SH-SY5Y (cell line): ENCODE data around the gene ACOT2.
"Not testable (repeated sequence)": the region's sequence is repeated elsewhere in the genome, so short reads cannot be mapped to it uniquely, and the experiment has no call there.

Experiments
- GATA2 ChIP-seq: IDR thresholded peaks from 2 replicates; pipeline ENCODE4 v1.6.1; 2011; ENCODE audit warnings: mild to moderate bottlenecking, low read depth, low read length
- GATA3 ChIP-seq: IDR thresholded peaks from 2 replicates; pipeline ENCODE4 v1.6.1; 2011; ENCODE audit warnings: low read depth, mild to moderate bottlenecking, low read length, moderate library complexity

GRCh38 chr14:73569185-73569958, at the start of gene ACOT2:
- TF ChIP-seq GATA3, GATA2: not testable (repeated sequence)
